ENCODE data around the gene TRAF2.

DNA sequence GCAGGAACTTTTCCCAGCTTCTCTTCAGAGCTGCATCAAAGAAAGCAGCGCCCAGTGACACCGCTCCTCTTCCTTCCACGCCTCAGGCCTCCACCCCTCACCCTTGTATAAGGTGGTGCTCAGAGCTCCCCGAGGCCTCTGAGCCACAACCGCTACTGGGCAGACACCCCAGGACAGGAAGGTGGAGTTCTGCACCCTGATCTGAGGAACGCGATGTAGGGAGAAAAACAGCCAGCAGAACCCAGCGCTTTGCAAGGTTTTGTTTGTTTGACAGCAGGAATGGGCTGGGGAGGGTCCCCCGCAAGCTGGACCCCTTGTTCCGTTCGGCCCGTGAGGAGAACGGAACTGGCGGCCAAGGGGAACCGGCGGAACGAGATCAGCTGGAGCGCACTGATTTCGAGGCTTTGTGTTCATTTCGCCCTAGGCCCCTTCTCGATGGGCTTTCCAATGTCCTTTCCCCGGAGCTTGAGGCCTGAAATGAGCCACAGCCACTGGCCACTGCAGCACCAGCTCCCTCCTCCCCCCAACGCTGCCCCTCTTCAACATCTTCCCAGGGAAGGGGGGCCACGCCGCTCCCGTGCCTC is 24.4 kb upstream of the TRAF2 start:
- TF ChIP-seq, protein P1, sequence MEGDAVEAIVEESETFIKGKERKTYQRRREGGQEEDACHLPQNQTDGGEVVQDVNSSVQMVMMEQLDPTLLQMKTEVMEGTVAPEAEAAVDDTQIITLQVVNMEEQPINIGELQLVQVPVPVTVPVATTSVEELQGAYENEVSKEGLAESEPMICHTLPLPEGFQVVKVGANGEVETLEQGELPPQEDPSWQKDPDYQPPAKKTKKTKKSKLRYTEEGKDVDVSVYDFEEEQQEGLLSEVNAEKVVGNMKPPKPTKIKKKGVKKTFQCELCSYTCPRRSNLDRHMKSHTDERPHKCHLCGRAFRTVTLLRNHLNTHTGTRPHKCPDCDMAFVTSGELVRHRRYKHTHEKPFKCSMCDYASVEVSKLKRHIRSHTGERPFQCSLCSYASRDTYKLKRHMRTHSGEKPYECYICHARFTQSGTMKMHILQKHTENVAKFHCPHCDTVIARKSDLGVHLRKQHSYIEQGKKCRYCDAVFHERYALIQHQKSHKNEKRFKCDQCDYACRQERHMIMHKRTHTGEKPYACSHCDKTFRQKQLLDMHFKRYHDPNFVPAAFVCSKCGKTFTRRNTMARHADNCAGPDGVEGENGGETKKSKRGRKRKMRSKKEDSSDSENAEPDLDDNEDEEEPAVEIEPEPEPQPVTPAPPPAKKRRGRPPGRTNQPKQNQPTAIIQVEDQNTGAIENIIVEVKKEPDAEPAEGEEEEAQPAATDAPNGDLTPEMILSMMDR (IDR thresholded peaks at IDR 0.05): no peak
- TF ChIP-seq EZH2 (IDR thresholded peaks at IDR 0.05; ENCODE audit: borderline replicate concordance, insufficient read depth, low read depth, low read length, poor library complexity, severe bottlenecking): no peak
